SIG-M5 treated with dmso at 0.1 percent for 504 hours (cell line): ENCODE data around the gene UBE2QL1.

ENCODE experiments used
- DNase-seq: peaks from one replicate; lab custom pipeline; 2025; ENCODE audit not compliant: unreplicated experiment; lab: John Stamatoyannopoulos, UW

The UBE2QL1 gene

GRCh38 chr5:6454628-6455053 lies 6.0 kb downstream of the UBE2QL1 start:
- DNase-seq = no peak

- no peak for DNase-seq
Observed at GRCh38 chr5:6455571-6456200, 7.0 kb downstream of the UBE2QL1 start.

DNA sequence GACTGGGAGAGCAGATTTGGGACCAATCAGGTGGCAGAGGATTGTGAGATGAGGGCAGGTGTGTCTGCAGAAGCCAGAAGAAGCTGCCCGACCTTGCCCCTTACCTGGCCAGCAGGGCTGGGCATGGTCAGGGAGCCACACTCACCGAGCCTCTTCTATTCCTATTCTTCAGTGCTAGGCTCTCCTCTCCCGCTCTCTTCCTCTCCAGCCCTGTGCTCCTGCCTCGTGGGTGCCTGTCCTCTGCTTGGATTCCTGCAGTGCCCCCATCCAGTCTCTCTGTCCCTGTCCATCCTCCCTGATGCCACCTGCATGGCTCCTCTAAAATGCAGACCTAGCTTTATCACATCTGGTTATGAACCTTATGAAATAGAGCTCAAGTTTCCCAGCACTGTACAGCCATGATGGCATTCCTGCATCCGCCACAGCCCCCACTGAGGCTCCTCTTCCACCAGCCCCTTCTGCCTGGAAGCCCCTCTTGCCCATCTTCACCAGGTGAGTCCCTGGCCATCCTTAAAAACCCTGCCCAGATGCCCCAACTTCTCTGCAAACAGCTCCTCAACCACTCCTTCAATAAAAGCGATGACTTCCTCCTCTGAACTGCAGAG lies 8.2 kb downstream of the UBE2QL1 start:
- no peak for DNase-seq

DNA sequence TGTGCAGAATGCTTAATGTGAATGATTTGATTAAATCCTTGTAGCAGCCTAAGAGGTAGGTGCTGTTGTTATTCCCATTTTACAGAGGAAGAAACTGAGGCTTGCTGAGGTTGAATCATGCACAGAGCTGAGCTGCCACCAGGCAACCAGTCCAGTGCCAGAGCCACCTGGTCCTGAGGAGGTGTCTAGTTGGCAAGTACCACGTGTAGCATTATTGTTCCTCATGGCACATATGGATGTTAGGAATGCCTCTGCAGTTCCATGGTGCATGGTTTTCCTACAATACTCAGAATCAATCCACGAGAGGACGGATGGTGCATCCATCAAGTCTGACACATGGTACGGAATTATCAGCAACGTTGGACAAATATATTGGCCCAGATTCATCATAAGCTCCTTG lies 8.9 kb downstream of the UBE2QL1 start:
- no peak for DNase-seq

DNA sequence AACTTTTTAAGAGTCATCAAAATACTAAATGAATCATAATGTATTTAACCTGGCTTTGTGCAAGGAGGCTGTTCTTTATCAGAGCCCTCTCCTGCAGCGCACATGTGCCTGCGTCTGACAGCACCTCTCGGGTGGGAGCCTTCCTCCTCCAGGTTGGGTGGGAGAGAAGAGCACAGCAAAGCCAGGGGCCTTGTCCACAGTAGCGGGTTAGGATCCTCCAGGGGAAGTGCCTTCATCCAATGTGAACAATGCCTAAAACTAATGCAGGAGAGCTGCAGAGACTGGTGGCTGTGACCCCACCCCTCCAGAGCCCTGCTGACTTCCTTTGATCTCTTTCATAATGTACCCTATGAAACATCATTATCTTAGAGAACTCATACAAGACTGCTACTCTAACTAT lies 10.2 kb downstream of the UBE2QL1 start:
- DNase-seq = no peak

GRCh38 chr5:6459896-6460295 lies 11.2 kb downstream of the UBE2QL1 start:
- no peak for DNase-seq

GRCh38 chr5:6461006-6461405 lies 12.3 kb downstream of the UBE2QL1 start:
- DNase-seq = no peak

GRCh38 chr5:6461793-6462650 lies 13.4 kb downstream of the UBE2QL1 start:
- no peak for DNase-seq

- no peak for DNase-seq
Observed at GRCh38 chr5:6462671-6463070, 14.0 kb downstream of the UBE2QL1 start.

GRCh38 chr5:6464441-6464840 lies 15.8 kb downstream of the UBE2QL1 start:
- DNase-seq = no peak

GRCh38 chr5:6465831-6466790 lies 17.5 kb downstream of the UBE2QL1 start:
- DNase-seq = no peak

- no peak for DNase-seq
Observed at GRCh38 chr5:6466975-6467567, 18.4 kb downstream of the UBE2QL1 start.

- DNase-seq = no peak
Observed at GRCh38 chr5:6467591-6467990, 18.9 kb downstream of the UBE2QL1 start.

- DNase-seq = no peak
Observed at GRCh38 chr5:6468104-6468503, 19.4 kb downstream of the UBE2QL1 start.

DNA sequence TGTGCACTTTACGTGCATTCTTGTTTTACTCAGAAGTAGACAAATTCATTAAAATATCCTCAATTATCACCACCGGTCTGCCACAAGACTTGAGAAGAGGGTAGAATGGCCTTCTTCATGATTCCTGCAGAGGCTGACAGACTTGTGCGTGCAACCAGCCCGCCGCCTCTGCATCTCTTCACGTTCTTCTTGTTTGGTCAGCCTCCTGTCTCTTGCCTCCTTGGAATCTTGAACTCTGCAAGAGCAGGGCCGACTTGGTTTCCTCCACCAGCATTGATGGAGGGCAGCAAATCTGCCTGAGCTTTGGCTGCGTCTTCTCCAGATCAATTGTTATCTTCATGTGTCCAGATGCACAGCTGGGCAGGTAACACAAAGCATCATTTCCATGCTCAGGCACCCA lies 20.2 kb downstream of the UBE2QL1 start:
- DNase-seq = no peak

DNA sequence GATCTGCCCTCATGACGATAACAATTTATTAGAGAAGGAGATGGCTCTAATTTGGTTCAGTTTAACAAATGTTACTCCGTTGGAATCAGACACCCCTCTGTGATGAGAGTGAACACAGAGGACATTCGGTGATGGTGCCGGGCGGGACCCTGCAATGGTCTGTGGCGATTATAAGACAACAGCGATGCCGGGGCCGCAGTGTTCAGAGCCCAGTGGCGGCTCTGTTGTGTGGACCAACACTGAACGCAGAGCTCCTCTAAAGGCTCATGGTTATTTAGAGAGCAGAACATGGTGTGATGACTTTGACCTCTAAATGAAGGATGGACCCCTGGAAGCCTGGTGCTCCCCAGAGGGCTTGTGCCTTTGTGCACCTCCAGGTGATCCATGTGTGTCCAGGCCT lies 21.2 kb downstream of the UBE2QL1 start:
- no peak for DNase-seq

GRCh38 chr5:6470672-6471071 lies 22.0 kb downstream of the UBE2QL1 start:
- no peak for DNase-seq

DNA sequence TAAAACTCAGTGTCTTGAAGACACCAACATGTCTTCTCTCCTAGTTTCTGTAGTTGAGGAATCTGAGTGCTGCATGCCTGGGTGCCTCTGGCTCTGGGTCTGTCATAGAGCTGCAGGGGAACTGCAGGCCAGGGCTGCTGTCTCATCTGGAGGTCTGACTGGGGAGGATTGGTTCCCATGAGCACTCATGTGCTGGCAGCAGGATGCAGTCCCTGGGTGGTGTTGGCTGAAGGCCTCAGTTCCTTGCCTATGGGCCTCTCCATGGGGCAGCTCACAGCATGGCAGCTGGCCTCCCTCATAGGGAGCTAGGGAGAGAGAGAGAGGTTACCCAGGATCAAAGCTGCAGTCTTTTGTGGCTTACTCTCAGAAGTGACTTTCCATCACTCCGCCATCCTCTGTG lies 22.6 kb downstream of the UBE2QL1 start:
- DNase-seq = no peak

DNA sequence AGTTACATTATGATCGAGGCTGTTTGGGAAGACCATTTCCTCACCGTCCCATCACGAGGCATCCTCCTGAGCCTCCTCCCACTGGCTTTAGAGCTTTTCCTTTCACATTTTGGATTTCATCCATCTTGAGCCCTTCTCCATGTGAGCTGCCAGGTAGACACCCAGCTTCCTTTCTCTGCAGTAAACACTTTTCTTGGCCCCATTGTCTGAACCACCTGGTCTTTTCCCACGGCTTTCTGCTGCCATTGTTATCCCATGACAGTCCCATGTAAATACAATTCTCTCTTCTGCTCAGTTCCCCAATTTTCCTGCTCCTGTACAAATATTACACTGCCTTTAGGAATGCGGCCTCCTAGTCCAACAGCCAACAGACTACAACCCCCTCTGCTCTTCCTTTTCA lies 24.1 kb downstream of the UBE2QL1 start:
- no peak for DNase-seq

DNA sequence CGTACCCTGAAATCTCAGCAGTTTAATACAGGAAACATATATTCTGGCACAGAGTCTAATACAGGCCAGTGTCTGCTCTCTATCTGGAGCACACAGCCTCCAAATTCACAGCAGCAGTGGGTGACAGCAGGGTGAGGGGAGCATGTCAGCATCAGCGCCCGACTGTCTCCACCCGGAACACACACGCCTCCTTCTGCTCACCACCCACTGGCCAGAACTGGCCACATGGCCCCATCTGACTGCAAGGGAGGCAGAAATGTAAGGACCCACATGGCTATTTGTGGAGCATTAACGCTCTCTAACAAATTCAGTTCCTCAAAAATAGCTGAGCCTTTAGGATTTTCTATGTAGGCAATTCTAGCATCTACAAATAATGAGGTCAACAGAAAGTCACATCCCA lies 24.6 kb downstream of the UBE2QL1 start:
- DNase-seq = no peak
